ENCODE results near the gene ALG6. TPM values are rescaled to one million over a fixed set of nuclear protein-coding genes. Genes with fewer than 3 reads are reported as not detected.
A peak's percentile ranks its signal among the peaks of the same experiment; 100 is the strongest.

Gene ALG6
- total and polyA plus RNA-seq, 2 of the 13 experiments (the other 11 are each of a cell fraction or from before 2014, with no cell fraction given), result 6.8 to 8.1 TPM

DNA sequence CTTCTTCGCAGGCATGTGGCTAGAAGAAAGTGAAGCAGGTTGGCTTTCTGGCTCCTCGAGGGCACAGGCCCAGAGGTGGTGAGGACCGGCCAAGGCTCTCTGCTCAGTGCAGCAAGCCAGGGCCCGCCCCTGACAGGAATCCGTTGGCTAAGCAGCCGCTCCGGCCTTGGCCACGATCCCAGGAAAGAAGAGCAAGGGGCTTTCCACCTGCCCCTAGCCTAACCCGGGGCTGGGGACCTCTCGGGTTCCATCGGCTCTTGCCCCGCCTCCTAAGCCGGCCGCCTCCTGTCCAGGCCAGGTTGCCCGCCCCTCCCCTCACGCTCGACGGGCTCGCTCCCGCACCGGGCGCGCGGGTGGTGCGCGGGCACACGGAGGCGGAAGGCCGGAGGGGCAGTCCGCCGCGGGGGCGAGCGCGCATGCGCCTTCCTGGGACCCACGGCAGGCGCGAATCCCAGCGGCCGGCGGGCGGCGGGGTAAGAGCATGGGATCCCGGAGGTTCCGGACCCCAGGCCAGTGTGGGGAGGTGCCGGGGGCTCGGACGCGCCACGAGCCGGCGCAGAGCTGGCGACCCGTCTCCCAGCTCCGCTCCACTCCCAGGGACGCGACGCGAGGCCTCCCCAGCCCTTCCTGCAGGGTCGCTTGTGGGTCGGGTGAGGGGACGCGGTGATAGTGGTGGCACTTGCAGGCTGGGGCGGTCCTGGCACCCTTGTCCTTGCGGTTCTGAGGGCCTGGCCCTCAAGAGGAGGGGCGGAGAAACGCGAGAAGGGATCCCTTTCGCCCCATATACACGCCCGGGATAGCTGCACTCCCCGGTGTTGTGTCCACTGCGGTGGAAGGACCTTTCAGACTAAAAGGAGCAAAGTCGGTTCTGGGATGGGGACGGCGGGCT, at the start of gene ALG6 (continued):
- TF ChIP-seq, protein P1, sequence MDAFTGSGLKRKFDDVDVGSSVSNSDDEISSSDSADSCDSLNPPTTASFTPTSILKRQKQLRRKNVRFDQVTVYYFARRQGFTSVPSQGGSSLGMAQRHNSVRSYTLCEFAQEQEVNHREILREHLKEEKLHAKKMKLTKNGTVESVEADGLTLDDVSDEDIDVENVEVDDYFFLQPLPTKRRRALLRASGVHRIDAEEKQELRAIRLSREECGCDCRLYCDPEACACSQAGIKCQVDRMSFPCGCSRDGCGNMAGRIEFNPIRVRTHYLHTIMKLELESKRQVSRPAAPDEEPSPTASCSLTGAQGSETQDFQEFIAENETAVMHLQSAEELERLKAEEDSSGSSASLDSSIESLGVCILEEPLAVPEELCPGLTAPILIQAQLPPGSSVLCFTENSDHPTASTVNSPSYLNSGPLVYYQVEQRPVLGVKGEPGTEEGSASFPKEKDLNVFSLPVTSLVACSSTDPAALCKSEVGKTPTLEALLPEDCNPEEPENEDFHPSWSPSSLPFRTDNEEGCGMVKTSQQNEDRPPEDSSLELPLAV (CRISPR knock-in tag; conservative IDR thresholded peaks at IDR 0.05; ENCODE audit: low read depth), result no peak
- TF ChIP-seq, protein P2, sequence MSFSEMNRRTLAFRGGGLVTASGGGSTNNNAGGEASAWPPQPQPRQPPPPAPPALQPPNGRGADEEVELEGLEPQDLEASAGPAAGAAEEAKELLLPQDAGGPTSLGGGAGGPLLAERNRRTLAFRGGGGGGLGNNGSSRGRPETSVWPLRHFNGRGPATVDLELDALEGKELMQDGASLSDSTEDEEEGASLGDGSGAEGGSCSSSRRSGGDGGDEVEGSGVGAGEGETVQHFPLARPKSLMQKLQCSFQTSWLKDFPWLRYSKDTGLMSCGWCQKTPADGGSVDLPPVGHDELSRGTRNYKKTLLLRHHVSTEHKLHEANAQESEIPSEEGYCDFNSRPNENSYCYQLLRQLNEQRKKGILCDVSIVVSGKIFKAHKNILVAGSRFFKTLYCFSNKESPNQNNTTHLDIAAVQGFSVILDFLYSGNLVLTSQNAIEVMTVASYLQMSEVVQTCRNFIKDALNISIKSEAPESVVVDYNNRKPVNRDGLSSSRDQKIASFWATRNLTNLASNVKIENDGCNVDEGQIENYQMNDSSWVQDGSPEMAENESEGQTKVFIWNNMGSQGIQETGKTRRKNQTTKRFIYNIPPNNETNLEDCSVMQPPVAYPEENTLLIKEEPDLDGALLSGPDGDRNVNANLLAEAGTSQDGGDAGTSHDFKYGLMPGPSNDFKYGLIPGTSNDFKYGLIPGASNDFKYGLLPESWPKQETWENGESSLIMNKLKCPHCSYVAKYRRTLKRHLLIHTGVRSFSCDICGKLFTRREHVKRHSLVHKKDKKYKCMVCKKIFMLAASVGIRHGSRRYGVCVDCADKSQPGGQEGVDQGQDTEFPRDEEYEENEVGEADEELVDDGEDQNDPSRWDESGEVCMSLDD (CRISPR knock-in tag; IDR thresholded peaks at IDR 0.05; ENCODE audit: borderline replicate concordance), result no peak
- TF ChIP-seq SIN3B (IDR thresholded peaks at IDR 0.05; ENCODE audit: low read length) (no peak), REPIN1 (CRISPR knock-in tag; IDR thresholded peaks at IDR 0.05; ENCODE audit: borderline replicate concordance, low read depth) (peak; percentile 66; the same call in 1 of the 2 replicates), SOX5 (CRISPR knock-in tag; IDR thresholded peaks at IDR 0.05; ENCODE audit: borderline replicate concordance) (no peak), ELF1 (CRISPR knock-in tag; IDR thresholded peaks at IDR 0.05) (peak; percentile 19), DNMT3B (CRISPR knock-in tag; conservative IDR thresholded peaks at IDR 0.05) (no peak), ZNF629 (CRISPR knock-in tag; conservative IDR thresholded peaks at IDR 0.05) (peak; percentile 35; the same call in 1 of the 2 replicates), THYN1 (CRISPR knock-in tag; IDR thresholded peaks at IDR 0.05; ENCODE audit: borderline replicate concordance, low read depth) (no peak), ZNF550 (CRISPR knock-in tag; IDR thresholded peaks at IDR 0.05; ENCODE audit: borderline replicate concordance) (no peak), ZNF263 (CRISPR knock-in tag; IDR thresholded peaks at IDR 0.05) (no peak), ZBTB7B (CRISPR knock-in tag; IDR thresholded peaks at IDR 0.05) (peak; percentile 83; the same call in 1 of the 2 replicates), ZNF138 (CRISPR knock-in tag; IDR thresholded peaks at IDR 0.05; ENCODE audit: low read depth) (no peak), SNAPC2 (CRISPR knock-in tag; IDR thresholded peaks at IDR 0.05) (no peak), ZNF672 (CRISPR knock-in tag; IDR thresholded peaks at IDR 0.05) (no peak)
- TF ChIP-seq, protein P3, sequence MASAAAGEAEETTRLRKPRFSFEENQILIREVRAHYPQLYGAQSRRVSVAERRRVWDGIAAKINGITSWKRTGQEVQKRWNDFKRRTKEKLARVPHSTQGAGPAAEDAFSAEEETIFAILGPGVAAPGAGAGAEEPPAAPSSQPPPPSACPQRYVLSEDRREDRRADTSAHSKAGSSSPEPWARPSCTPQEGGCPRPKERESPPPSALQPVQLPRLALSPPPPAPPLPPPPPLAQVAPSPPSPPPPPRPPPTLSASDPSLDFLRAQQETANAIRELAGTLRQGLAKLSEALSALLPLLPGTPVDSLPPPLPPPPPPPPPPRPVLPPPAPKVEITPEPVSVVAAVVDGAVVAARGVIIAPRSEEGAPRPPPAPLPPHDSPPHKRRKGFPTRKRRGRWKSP (CRISPR knock-in tag; IDR thresholded peaks at IDR 0.05), result peak; percentile 17; the same call in 1 of the 2 replicates
- TF ChIP-seq, protein P4, sequence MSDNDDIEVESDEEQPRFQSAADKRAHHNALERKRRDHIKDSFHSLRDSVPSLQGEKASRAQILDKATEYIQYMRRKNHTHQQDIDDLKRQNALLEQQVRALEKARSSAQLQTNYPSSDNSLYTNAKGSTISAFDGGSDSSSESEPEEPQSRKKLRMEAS (IDR thresholded peaks at IDR 0.05), result peak; percentile 67
- TF ChIP-seq, protein P5, sequence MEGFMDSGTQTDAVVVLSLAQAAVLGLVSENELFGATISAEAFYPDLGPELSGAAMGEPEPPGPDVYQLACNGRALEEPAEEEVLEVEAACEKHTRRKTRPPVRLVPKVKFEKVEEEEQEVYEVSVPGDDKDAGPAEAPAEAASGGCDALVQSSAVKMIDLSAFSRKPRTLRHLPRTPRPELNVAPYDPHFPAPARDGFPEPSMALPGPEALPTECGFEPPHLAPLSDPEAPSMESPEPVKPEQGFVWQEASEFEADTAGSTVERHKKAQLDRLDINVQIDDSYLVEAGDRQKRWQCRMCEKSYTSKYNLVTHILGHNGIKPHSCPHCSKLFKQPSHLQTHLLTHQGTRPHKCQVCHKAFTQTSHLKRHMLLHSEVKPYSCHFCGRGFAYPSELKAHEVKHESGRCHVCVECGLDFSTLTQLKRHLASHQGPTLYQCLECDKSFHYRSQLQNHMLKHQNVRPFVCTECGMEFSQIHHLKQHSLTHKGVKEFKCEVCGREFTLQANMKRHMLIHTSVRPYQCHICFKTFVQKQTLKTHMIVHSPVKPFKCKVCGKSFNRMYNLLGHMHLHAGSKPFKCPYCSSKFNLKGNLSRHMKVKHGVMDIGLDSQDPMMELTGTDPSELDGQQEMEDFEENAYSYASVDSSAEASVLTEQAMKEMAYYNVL (CRISPR knock-in tag; IDR thresholded peaks at IDR 0.05; ENCODE audit: borderline replicate concordance), result no peak
- TF ChIP-seq, protein P6, sequence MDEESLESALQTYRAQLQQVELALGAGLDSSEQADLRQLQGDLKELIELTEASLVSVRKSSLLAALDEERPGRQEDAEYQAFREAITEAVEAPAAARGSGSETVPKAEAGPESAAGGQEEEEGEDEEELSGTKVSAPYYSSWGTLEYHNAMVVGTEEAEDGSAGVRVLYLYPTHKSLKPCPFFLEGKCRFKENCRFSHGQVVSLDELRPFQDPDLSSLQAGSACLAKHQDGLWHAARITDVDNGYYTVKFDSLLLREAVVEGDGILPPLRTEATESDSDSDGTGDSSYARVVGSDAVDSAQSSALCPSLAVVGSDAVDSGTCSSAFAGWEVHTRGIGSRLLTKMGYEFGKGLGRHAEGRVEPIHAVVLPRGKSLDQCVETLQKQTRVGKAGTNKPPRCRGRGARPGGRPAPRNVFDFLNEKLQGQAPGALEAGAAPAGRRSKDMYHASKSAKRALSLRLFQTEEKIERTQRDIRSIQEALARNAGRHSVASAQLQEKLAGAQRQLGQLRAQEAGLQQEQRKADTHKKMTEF (CRISPR knock-in tag; IDR thresholded peaks at IDR 0.05), result peak; percentile 80; the same call in 1 of the 2 replicates
